HG03439 (cell line): Measurements from ENCODE around the gene ESPNL.
"Not testable (repeated sequence)": the region's sequence is repeated elsewhere in the genome, so short reads cannot be mapped to it uniquely, and the experiment has no call there.

Experiments
- ATAC-seq: cut with Tn5 transposase; IDR thresholded peaks from one replicate; pipeline ENCODE4 v1.9.1; 2021; ENCODE audit warnings: mild to moderate bottlenecking, moderate library complexity; ENCODE audit not compliant: unreplicated experiment

The ESPNL gene

DNA sequence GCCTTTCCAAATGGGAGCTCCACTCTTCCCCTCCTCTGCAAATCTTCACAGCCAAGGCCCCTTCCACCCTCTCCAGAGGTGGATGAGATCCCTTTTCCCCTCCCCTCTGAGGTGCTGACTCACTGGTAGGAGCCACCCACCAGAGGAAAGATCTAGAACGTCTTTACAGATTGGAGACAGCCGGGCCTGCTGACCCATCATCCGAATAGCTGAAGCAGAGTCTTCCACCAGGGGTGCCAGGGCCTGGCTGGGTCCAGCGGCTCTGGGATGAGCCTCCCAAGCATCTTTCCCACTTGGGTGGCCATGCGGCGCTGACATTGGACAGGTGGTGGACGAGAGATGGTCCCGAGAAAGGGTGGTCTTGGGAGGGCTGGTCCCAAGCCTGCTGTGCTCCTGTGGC lies 67.6 kb downstream of the ESPNL start:
- ATAC-seq: no peak

- ATAC-seq: no peak
Measured at GRCh38 chr2:238168196-238169047, 68.3 kb downstream of the ESPNL start.

GRCh38 chr2:238169048-238169707 lies 69.0 kb downstream of the ESPNL start:
- no peak for ATAC-seq

- no peak for ATAC-seq
Measured at GRCh38 chr2:238169708-238170251, 69.6 kb downstream of the ESPNL start.

DNA sequence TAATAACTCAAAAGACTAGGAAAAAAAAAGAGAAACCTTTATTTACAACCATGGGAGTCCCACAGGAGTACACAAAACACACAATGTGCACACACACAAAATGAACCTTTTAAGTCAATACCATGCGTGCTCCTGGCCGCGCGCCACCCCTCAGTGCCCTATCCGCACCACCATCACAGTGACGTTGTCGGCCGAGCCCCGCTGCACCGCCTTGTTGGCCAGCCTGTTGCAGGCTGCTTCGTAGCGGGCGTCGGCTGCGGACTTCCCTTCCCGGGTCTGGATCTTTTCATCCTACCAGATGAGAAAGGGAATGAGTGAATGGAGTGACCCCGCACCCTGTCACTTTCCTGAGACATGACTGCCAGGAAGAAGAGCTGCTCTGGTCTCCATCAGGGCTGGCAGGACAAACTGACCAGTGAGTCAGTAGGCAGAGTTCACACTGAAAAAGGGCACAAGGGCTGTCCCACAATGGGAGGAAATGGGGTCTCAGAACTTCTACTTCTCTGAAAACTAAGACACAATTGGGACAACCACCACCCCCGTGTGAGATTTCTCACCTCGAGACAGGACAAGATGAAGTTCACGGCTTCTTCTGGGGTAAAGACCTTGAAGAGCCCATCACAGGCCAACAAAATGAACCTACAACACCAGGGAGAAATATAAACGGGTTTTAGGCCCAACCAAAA lies 70.4 kb downstream of the ESPNL start:
- ATAC-seq: no peak

DNA sequence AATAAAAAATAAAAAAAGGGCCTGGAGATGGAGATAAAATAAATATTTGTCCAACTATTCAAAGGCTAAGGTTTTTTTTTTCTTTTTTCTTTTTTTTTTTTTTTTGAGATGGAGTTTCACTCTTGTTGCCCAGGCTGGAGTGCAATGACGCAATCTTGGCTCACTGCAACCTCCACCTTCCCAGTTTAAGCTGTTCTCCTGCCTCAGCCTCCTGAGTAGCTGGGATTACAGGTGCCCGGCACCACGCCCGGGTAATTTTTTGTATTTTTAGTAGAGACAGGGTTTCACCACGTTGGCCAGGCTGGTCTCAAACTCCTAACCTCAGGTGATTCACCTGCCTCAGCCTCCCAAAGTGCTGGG lies 70.9 kb downstream of the ESPNL start:
- ATAC-seq: not testable (repeated sequence)

DNA sequence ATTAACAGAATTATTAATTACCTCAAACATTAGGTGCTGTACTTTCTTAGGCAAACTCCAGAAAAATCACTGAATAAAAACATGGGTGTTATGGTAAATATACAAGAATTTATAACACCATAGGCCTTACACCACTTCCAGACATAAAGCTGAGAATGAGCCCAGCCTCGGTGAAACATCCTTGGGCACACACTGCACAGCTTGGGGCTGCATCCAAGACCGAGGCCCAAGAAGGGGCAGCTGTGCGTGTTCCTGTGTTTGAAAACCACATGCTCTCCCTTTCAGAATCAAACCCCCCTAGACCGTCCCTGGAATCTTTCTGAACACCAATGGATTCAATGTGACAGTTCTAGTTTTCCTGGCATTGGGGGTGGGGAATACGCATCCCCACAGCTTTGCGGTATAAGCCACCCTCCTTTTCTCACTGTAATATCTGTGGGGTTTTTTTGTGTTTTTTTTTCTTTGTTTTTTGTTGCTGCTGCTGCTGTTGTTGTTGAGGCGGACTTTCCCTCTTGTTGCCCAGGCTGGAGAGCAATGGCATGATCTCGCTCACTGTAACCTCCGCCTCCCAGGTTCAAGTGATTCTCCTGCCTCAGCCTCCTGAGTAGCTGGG lies 71.5 kb downstream of the ESPNL start:
- ATAC-seq: no peak

GRCh38 chr2:238172439-238172838 lies 72.3 kb downstream of the ESPNL start:
- ATAC-seq: no peak

GRCh38 chr2:238173692-238174091 lies 73.6 kb downstream of the ESPNL start:
- no peak for ATAC-seq

DNA sequence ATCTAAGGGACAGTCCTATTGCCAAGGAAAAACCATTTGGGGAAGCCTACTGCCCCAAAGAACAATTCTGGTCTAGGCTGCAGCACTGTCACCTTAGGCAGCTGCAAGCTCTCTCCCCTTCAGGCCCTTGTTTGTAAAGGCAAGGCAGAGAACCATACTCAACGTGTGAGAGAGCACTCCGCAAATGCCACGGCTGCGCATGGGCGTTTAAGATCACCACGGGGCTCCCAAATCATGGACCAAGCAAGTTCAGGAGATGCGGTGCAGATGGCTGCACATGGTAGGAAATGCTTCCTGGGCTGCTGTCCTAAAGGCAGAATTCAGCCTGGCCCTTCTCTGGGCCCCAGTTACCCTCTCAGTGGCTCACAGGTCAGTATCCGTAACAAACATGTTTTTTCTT lies 74.2 kb downstream of the ESPNL start:
- no peak for ATAC-seq

DNA sequence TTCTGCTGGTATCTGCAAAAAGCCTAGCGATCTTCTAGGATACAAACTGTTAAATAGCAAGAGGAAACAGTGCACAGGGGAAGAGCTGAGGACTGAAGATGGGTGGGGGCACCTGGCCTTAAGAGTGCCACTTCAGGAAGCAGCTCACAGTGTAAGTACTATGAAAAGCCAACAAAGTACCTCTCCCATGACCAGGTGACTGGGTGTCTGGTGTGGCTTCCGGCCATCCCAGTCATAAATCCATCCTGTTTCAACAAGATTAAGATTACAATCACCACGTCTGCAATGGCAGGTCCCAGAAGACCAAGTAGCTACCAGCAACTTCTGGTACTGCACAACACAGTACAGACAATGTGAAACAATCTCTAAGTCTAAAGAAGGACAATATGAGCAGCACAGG lies 74.6 kb downstream of the ESPNL start:
- no peak for ATAC-seq

DNA sequence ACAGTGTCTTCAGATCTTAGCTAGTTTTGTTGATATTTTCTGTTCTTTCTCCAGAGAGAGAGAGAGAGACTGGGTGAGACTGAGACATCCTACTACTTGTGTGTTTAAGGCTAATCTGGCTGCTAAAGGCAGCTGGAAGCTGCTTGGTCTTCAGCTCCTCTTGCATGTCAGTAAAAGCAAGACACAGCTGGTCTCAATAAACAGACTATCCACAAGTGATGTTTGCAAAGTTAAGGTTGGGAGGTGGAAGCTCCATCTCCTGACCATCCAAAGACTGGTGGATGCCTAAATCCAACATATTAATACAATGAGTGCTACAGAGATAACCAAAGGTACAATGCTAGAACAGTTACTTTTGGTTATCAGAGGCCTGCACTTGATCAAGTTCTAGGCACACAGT lies 76.5 kb downstream of the ESPNL start:
- no peak for ATAC-seq

- ATAC-seq: no peak
Measured at GRCh38 chr2:238180554-238180953, 80.4 kb downstream of the ESPNL start.

DNA sequence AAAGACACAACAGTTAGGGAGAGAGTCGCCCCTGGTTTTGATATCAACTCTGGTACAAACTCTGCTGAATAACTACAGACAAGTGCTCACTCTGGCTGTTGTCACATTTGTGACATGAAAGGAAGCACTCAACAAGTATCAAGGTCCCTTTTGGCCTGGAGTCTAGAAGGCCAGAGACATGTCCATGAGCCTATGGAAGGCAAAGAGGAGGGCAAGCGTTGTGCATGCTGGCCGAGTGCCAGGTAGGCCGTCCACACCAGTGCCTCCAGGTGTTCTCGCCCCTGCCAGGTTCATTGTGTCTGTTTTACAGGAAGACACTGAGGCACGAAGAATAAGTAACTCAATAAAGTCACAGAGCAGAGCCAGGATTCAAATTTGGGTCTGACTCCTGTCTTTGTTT lies 82.2 kb downstream of the ESPNL start:
- no peak for ATAC-seq
